ENCODE data around the gene DNAH3. TPM values are rescaled to one million over a fixed set of nuclear protein-coding genes. Genes with fewer than 3 reads are reported as not detected.

DNAH3 gene
- total RNA-seq, 2 donors from 2014 or later: 0.40 to 0.82 TPM

DNA sequence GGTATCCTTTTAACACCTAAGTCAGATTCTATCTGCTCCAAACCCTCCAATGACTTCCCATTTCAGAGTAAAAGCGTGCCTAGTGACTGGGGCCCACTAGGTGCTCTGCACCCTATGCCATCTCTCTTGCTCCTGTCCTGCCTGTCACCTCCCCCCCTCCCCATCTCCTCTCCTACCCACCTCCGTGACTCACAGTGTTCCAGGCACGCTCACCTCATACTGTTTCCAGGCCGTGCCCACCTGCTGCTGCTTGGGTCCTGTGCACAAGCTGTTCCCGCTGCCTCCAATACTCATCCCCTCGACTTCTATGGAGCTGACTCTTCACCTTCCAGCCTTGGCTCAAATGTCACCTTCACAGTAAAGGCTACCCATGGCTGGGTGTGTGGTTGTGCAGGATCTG lies 21.7 kb downstream of the DNAH3 start:
- Mint-ChIP-seq H3K36me3 (ENCODE audit: low read depth) (no peaks in the 10 kb centered on the region), H3K27ac (no peak overlapping the region), H3K27me3 (ENCODE audit: insufficient read depth) (no peaks in the 10 kb centered on the region)

DNA sequence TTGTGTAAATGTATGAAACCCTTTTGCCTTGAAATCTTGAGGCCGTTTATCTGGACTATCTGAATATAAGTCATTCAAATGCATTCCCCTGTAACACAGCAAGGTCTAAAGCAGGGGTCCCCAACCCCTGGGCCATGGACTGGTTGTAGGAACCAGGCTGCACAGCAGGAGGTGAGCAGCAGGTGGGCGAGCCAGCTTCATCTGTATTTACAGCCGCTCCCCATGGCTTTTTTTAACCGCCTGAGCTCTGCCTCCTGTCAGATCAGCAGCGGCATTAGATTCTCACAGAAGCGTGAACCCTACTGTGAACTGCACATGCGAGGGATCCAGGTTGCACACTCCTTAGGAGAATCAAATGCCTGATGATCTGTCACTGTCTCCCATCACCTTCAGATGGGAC lies 24.1 kb downstream of the DNAH3 start:
- H3K27me3 ChIP-seq (ENCODE audit: control insufficient read depth, insufficient read depth, low read length, poor library complexity, severe bottlenecking): no peaks in the 10 kb centered on the region
- no peaks in the 10 kb centered on the region for H3K9me3 ChIP-seq (ENCODE audit: control insufficient read depth, low read length)
- H3K36me3 ChIP-seq (ENCODE audit: control insufficient read depth, insufficient read depth, low read length): no peaks in the 10 kb centered on the region
- no peaks in the 10 kb centered on the region for H3K36me3 Mint-ChIP-seq (ENCODE audit: low read depth)
- no peak overlapping the region for H3K27ac ChIP-seq (ENCODE audit: low read depth, low read length)
- no peaks in the 10 kb centered on the region for H3K4me1 ChIP-seq (ENCODE audit: control insufficient read depth, insufficient read depth, low read length)
- WGBS, 2 experiments (ENCODE audit: insufficient coverage in 1 of 2, insufficient read length in 1 of 2): 62 to 65% methylated on average over 7 of the region's 7 CpGs
- DNase-seq: no peak
- no peak overlapping the region for H3K4me3 Mint-ChIP-seq
- H3K27me3 Mint-ChIP-seq (ENCODE audit: insufficient read depth): no peaks in the 10 kb centered on the region
- no peaks in the 10 kb centered on the region for H3K9me3 Mint-ChIP-seq
- no peak for TF ChIP-seq CTCF (conservative IDR thresholded peaks at IDR 0.05)
- H3K4me1 Mint-ChIP-seq: no peaks in the 10 kb centered on the region
- no peak overlapping the region for H3K4me3 ChIP-seq (ENCODE audit: low read length)
- no peak overlapping the region for H3K27ac Mint-ChIP-seq
- H3K9ac ChIP-seq (ENCODE audit: extremely low read depth, low read length, poor library complexity, severe bottlenecking): no peak overlapping the region

More for the DNA sequence above, 21.7 kb downstream of the DNAH3 start:
- WGBS, 2 experiments (ENCODE audit: insufficient coverage in 1 of 2, insufficient read length in 1 of 2): 93 to 100% methylated on average over 2 to 6 of the region's 6 CpGs
- Histone ChIP-seq H3K4me1 (ENCODE audit: control insufficient read depth, insufficient read depth, low read length) (no peaks in the 10 kb centered on the region), H3K27me3 (ENCODE audit: control insufficient read depth, insufficient read depth, low read length, poor library complexity, severe bottlenecking) (no peaks in the 10 kb centered on the region), H3K27ac (ENCODE audit: low read depth, low read length) (no peak overlapping the region), H3K9me3 (ENCODE audit: control insufficient read depth, low read length) (no peaks in the 10 kb centered on the region), H3K9ac (ENCODE audit: extremely low read depth, low read length, poor library complexity, severe bottlenecking) (no peak overlapping the region), H3K4me3 (ENCODE audit: low read length) (no peak overlapping the region), H3K36me3 (ENCODE audit: control insufficient read depth, insufficient read depth, low read length) (no peaks in the 10 kb centered on the region)
- H3K4me1 Mint-ChIP-seq: no peaks in the 10 kb centered on the region
- TF ChIP-seq CTCF (conservative IDR thresholded peaks at IDR 0.05): no peak
- peak; percentile 47 for DNase-seq
- H3K4me3 Mint-ChIP-seq: no peak overlapping the region
- no peaks in the 10 kb centered on the region for H3K9me3 Mint-ChIP-seq

DNA sequence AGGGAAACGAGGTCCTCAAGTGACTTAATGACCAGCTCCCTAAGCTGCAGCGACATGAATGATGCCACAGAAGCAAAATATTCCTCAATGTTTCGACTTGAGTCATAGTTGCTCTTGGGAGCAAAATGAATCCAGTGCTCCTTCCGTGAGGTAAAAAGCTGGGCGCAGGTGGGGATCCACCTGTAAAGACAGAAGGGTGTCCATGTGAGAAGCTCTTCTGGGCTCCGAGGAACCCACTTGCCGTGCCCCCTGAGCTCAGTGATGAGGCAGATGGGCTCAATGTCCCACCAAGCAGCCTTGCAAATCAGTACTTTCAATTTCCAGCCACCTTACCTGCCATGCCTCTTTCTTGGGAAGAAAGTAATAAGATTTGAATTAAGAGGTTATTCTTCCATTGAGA lies 25.5 kb downstream of the DNAH3 start:
- Histone ChIP-seq H3K27me3 (ENCODE audit: control insufficient read depth, insufficient read depth, low read length, poor library complexity, severe bottlenecking) (no peaks in the 10 kb centered on the region), H3K27ac (ENCODE audit: low read depth, low read length) (no peak overlapping the region), H3K36me3 (ENCODE audit: control insufficient read depth, insufficient read depth, low read length) (no peaks in the 10 kb centered on the region), H3K4me1 (ENCODE audit: control insufficient read depth, insufficient read depth, low read length) (no peaks in the 10 kb centered on the region), H3K9me3 (ENCODE audit: control insufficient read depth, low read length) (no peaks in the 10 kb centered on the region), H3K4me3 (ENCODE audit: low read length) (no peak overlapping the region), H3K9ac (ENCODE audit: extremely low read depth, low read length, poor library complexity, severe bottlenecking) (no peak overlapping the region)
- no peak for DNase-seq
- H3K4me1 Mint-ChIP-seq: no peaks in the 10 kb centered on the region
- no peak overlapping the region for H3K4me3 Mint-ChIP-seq
- 85 to 90% methylated on average over 4 to 7 of the region's 7 CpGs for WGBS, 2 experiments (ENCODE audit: insufficient coverage in 1 of 2, insufficient read length in 1 of 2)
- TF ChIP-seq CTCF (conservative IDR thresholded peaks at IDR 0.05): no peak
- H3K9me3 Mint-ChIP-seq: no peaks in the 10 kb centered on the region
- no peaks in the 10 kb centered on the region for H3K36me3 Mint-ChIP-seq (ENCODE audit: low read depth)
- no peaks in the 10 kb centered on the region for H3K27me3 Mint-ChIP-seq (ENCODE audit: insufficient read depth)
- no peak overlapping the region for H3K27ac Mint-ChIP-seq

Measured in endodermal cell (in vitro differentiated cells).